ENCODE measurements around the gene COLGALT1. TPM values are rescaled to one million over a fixed set of nuclear protein-coding genes. Genes with fewer than 3 reads are reported as not detected.

Gene COLGALT1
- total RNA-seq, 4 donors from 2014 or later, result 38.6 to 78.6 (median 54.7) TPM

GRCh38 chr19:17562097-17562496 lies 6.6 kb downstream of the COLGALT1 start:
- Histone ChIP-seq H3K4me1 (peaks cover 0 to 11% (median 0%) of the 10 kb centered on the region in 4 donors), H3K27me3 (no peaks in the 10 kb centered on the region), H3K9me3 (no peaks in the 10 kb centered on the region), H3K27ac (peak overlapping the region in 2 of 4 donors; percentile 7 to 32), H3K4me3 (no peak overlapping the region), H3K36me3 (peaks cover 0 to 30% (median 5%) of the 10 kb centered on the region in 4 donors)
- DNase-seq, result no peak
- 92 to 100% methylated on average over 1 to 4 of the region's 4 CpGs for WGBS, 2 donors (ENCODE audit: low coverage in 1 of 2)
- in situ Hi-C loops (cut with MboI; ENCODE audit: low pct_ligation_motif_present in 1 of 4, low pct_unique_long_range_greater_than_20kb in 1 of 4, low sequenced_read_pairs in 3 of 4) (no loop called here), intact Hi-C loops (cut with DNase I; ENCODE audit: low total_unique reads) (no loop called here)
- TF ChIP-seq CTCF (IDR thresholded peaks at IDR 0.05) (no peak), EP300 (IDR thresholded peaks at IDR 0.05; ENCODE audit: low read depth) (no peak), POLR2A (IDR thresholded peaks at IDR 0.05) (no peak), POLR2AphosphoS5 (IDR thresholded peaks at IDR 0.05) (no peak)

GRCh38 chr19:17562561-17562960 lies 7.1 kb downstream of the COLGALT1 start:
- Histone ChIP-seq H3K4me1 (peaks cover 0 to 7% (median 0%) of the 10 kb centered on the region in 4 donors), H3K27me3 (no peaks in the 10 kb centered on the region), H3K27ac (no peak overlapping the region), H3K36me3 (peaks cover 0 to 35% (median 7%) of the 10 kb centered on the region in 4 donors), H3K9me3 (no peaks in the 10 kb centered on the region), H3K4me3 (no peak overlapping the region)
- 88 to 90% methylated on average over 6 to 11 of the region's 11 CpGs for WGBS, 2 donors (ENCODE audit: low coverage in 1 of 2)
- intact Hi-C loops (cut with DNase I; ENCODE audit: low total_unique reads), result no loop called here
- in situ Hi-C loops (cut with MboI; ENCODE audit: low pct_ligation_motif_present in 1 of 4, low pct_unique_long_range_greater_than_20kb in 1 of 4, low sequenced_read_pairs in 3 of 4), result no loop called here
- no peak for DNase-seq
- no peak for TF ChIP-seq CTCF (IDR thresholded peaks at IDR 0.05)
- TF ChIP-seq POLR2AphosphoS5 (IDR thresholded peaks at IDR 0.05), result no peak
- TF ChIP-seq POLR2A (IDR thresholded peaks at IDR 0.05), result no peak
- TF ChIP-seq EP300 (IDR thresholded peaks at IDR 0.05; ENCODE audit: low read depth), result no peak

DNA sequence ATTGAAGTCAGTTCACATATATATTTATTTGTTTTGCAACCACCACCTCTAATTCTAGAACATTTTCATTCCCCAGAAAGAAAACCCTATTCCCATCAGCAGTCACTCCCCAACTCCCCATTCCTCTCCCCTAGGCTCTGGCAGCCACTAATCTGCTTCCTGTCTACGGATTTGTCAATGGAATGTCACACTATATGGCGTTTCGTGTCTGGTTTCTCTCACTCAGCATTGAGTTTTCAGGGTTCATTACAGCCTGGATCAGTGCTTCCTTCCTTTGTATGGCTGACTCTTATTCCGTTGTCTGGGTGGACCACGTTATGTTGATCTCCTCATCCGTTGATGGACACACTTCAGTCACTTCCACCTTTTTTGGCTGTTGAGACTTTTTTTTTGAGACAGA lies 9.3 kb downstream of the COLGALT1 start:
- intact Hi-C loops (cut with DNase I; ENCODE audit: low total_unique reads), result no loop called here
- peaks cover 0 to 57% (median 12%) of the 10 kb centered on the region in 4 donors for H3K36me3 ChIP-seq

DNA sequence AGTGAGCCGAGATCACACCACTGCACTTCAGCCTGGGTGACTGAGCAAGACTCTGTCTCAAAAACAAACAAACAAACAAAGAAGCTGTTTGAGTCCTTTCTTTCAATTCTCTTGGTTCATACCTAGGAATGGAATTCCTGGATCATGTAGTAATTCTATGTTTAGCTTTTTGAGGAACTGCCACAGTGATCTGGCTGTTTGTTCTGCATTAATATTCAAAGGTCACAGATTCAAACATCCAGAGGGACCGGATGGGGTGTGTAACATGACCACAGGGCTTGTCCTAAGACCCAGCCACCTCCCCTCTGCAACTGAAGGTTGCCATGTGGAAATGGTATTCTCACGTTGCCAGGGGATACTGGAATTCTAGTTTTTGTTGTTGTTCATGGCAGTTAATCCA lies 10.2 kb downstream of the COLGALT1 start:
- peaks cover 0 to 64% (median 12%) of the 10 kb centered on the region in 4 donors for H3K36me3 ChIP-seq
- DNase-seq, result no peak
- no peaks in the 10 kb centered on the region for H3K4me1 ChIP-seq
- 80 to 81% methylated on average over 1 to 3 of the region's 3 CpGs for WGBS, 2 donors (ENCODE audit: low coverage in 1 of 2)
- intact Hi-C loops (cut with DNase I; ENCODE audit: low total_unique reads), result no loop called here
- H3K9me3 ChIP-seq, result no peaks in the 10 kb centered on the region
- H3K27me3 ChIP-seq, result no peaks in the 10 kb centered on the region
- no peak overlapping the region for H3K4me3 ChIP-seq
- no peak for TF ChIP-seq EP300 (IDR thresholded peaks at IDR 0.05; ENCODE audit: low read depth)
- TF ChIP-seq POLR2A (IDR thresholded peaks at IDR 0.05), result no peak
- TF ChIP-seq CTCF (IDR thresholded peaks at IDR 0.05), result no peak
- no peak for TF ChIP-seq POLR2AphosphoS5 (IDR thresholded peaks at IDR 0.05)
- in situ Hi-C loops (cut with MboI; ENCODE audit: low pct_ligation_motif_present in 1 of 4, low pct_unique_long_range_greater_than_20kb in 1 of 4, low sequenced_read_pairs in 3 of 4), result no loop called here
- H3K27ac ChIP-seq, result no peak overlapping the region

More for the DNA sequence above, 9.3 kb downstream of the COLGALT1 start:
- TF ChIP-seq POLR2AphosphoS5 (IDR thresholded peaks at IDR 0.05) (no peak), CTCF (IDR thresholded peaks at IDR 0.05) (no peak), EP300 (IDR thresholded peaks at IDR 0.05; ENCODE audit: low read depth) (no peak), POLR2A (IDR thresholded peaks at IDR 0.05) (no peak)
- no peak for DNase-seq
- 73% methylated on average over 6 of the region's 6 CpGs; no CpG with 5 or more reads in 1 of the 2 donors for WGBS, 2 donors (ENCODE audit: low coverage in 1 of 2)
- in situ Hi-C loops (cut with MboI; ENCODE audit: low pct_ligation_motif_present in 1 of 4, low pct_unique_long_range_greater_than_20kb in 1 of 4, low sequenced_read_pairs in 3 of 4), result no loop called here
- no peak overlapping the region for H3K4me3 ChIP-seq
- H3K27ac ChIP-seq, result no peak overlapping the region
- H3K4me1 ChIP-seq, result no peaks in the 10 kb centered on the region
- H3K27me3 ChIP-seq, result no peaks in the 10 kb centered on the region
- no peaks in the 10 kb centered on the region for H3K9me3 ChIP-seq

Measured in transverse colon (tissue), 4 donors.